ENCODE measurements around the gene NIT2. TPM values are rescaled to one million over a fixed set of nuclear protein-coding genes. Genes with fewer than 3 reads are reported as not detected.

The NIT2 gene
- total and polyA plus RNA-seq, 10 of the 15 experiments (the other 5 are each of a cell fraction or from before 2014, with no cell fraction given): 49.3 to 215 (median 76.4) TPM

DNA sequence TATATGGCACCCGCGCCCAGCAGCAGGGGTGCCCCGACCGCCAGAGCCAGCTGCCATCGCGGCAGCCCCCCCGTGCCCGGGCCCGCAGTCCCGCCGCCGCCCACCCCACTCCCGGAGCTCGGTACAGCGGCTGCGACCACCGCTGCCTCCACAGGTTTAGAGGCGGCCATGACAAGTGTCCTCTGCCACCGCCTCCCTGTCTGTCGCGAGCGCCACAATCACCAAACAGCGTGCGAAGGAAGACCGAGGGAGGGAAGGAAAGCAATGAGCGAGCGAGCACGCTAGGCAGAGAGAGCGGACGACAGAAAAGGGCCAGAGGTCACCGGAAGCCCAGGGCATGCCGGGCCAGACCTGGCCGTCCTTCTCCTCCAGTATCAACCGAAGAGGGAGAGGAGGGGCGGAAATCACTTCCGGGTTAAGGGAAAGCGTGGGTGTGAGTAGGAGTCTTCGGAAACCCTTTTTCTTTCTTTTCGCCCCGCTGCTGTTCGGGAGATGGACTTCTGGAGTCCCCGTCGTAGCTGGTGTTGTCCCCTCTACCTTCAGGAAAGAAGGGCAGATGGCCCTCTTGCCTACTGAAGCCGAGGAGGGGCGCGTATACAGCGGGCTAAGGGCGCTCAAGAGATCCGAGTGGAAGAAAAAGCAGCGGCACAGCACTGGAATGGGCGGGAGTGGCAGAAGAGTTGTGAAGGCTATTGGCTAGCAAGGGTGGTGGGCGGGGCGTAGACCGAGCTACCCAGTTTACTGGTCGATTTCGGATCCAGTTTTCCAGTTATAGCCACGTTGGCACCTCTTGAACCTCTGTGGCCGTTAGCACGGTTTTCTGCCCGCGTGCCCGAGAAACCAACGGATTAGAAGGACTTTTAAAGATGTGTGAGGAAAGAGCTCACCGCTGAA lies 66.5 kb downstream of the NIT2 start, which contains the start of the genes LNP1 and TOMM70 (continued):
- TF ChIP-seq PKNOX1 (IDR thresholded peaks at IDR 0.05) (peak; percentile 87), IRF3 (IDR thresholded peaks at IDR 0.05) (no peak), JUND (IDR thresholded peaks at IDR 0.05; ENCODE audit: low read depth, low read length) (no peak), DPF2 (IDR thresholded peaks at IDR 0.05) (0 out of 2 replicates have a peak, but pooled peaks have one; percentile 24), ZNF274 (IDR thresholded peaks at IDR 0.05; ENCODE audit: insufficient read depth, insufficient read length) (no peak), ZNF24 (IDR thresholded peaks at IDR 0.05) (no peak), ZNF384 (IDR thresholded peaks at IDR 0.05; ENCODE audit: borderline replicate concordance, low read depth, low read length) (peak; percentile 26; the same call in 1 of the 2 replicates), IKZF1 (conservative IDR thresholded peaks at IDR 0.05) (peak; percentile 88), ESRRA (IDR thresholded peaks at IDR 0.05; ENCODE audit: low read length) (peak; percentile 75; the same call in 1 of the 2 replicates), FOS (IDR thresholded peaks at IDR 0.05; ENCODE audit: borderline replicate concordance, extremely low read depth, insufficient read length) (no peak), HDAC2 (IDR thresholded peaks at IDR 0.05) (no peak), ZBED1 (IDR thresholded peaks at IDR 0.05; ENCODE audit: borderline replicate concordance) (no peak; the same call in 1 of the 2 replicates), ASH2L (IDR thresholded peaks at IDR 0.05; ENCODE audit: borderline replicate concordance, low read depth) (no peak; the same call in 1 of the 2 replicates), MEF2B (IDR thresholded peaks at IDR 0.05; ENCODE audit: partially characterized antibody, poor library complexity, severe bottlenecking) (peak; percentile 38), KAT2A (conservative IDR thresholded peaks at IDR 0.05; ENCODE audit: control insufficient read depth, low read depth, low read length) (no peak), SRF (IDR thresholded peaks at IDR 0.05; ENCODE audit: low read depth in 2 of 2, low read length in 2 of 2) (peak; percentile 32 to 38; a peak in 1 of 4 replicates), TAF1 (IDR thresholded peaks at IDR 0.05; ENCODE audit: borderline replicate concordance, low read depth, low read length) (0 out of 2 replicates have a peak, but pooled peaks have one; percentile 64), CHD2 (IDR thresholded peaks at IDR 0.05; ENCODE audit: borderline replicate concordance, low read depth, low read length) (peak; percentile 86), BHLHE40 (IDR thresholded peaks at IDR 0.05; ENCODE audit: borderline replicate concordance in 1 of 2, low read depth in 2 of 2, low read length in 1 of 2) (peak; percentile 43 to 54; a peak in 2 of 4 replicates)
- TF ChIP-seq, protein P1, sequence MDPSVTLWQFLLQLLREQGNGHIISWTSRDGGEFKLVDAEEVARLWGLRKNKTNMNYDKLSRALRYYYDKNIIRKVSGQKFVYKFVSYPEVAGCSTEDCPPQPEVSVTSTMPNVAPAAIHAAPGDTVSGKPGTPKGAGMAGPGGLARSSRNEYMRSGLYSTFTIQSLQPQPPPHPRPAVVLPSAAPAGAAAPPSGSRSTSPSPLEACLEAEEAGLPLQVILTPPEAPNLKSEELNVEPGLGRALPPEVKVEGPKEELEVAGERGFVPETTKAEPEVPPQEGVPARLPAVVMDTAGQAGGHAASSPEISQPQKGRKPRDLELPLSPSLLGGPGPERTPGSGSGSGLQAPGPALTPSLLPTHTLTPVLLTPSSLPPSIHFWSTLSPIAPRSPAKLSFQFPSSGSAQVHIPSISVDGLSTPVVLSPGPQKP (IDR thresholded peaks at IDR 0.05; ENCODE audit: low read depth, low read length): peak; percentile 60
- TF ChIP-seq, protein P2, sequence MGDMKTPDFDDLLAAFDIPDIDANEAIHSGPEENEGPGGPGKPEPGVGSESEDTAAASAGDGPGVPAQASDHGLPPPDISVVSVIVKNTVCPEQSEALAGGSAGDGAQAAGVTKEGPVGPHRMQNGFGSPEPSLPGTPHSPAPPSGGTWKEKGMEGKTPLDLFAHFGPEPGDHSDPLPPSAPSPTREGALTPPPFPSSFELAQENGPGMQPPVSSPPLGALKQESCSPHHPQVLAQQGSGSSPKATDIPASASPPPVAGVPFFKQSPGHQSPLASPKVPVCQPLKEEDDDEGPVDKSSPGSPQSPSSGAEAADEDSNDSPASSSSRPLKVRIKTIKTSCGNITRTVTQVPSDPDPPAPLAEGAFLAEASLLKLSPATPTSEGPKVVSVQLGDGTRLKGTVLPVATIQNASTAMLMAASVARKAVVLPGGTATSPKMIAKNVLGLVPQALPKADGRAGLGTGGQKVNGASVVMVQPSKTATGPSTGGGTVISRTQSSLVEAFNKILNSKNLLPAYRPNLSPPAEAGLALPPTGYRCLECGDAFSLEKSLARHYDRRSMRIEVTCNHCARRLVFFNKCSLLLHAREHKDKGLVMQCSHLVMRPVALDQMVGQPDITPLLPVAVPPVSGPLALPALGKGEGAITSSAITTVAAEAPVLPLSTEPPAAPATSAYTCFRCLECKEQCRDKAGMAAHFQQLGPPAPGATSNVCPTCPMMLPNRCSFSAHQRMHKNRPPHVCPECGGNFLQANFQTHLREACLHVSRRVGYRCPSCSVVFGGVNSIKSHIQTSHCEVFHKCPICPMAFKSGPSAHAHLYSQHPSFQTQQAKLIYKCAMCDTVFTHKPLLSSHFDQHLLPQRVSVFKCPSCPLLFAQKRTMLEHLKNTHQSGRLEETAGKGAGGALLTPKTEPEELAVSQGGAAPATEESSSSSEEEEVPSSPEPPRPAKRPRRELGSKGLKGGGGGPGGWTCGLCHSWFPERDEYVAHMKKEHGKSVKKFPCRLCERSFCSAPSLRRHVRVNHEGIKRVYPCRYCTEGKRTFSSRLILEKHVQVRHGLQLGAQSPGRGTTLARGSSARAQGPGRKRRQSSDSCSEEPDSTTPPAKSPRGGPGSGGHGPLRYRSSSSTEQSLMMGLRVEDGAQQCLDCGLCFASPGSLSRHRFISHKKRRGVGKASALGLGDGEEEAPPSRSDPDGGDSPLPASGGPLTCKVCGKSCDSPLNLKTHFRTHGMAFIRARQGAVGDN (IDR thresholded peaks at IDR 0.05): peak; percentile 96
